Midbrain (tissue), 1 donor: ENCODE measurements around the gene P2RY11.
A peak's percentile ranks its signal among the peaks of the same experiment; 100 is the strongest.

Source experiments
- DNase-seq: peaks from one replicate; lab custom pipeline; 2025; lab: John Stamatoyannopoulos, UW

Gene P2RY11

GRCh38 chr19:10113964-10114650 is 2.6 kb downstream of the P2RY11 start:
- no peak for DNase-seq

DNA sequence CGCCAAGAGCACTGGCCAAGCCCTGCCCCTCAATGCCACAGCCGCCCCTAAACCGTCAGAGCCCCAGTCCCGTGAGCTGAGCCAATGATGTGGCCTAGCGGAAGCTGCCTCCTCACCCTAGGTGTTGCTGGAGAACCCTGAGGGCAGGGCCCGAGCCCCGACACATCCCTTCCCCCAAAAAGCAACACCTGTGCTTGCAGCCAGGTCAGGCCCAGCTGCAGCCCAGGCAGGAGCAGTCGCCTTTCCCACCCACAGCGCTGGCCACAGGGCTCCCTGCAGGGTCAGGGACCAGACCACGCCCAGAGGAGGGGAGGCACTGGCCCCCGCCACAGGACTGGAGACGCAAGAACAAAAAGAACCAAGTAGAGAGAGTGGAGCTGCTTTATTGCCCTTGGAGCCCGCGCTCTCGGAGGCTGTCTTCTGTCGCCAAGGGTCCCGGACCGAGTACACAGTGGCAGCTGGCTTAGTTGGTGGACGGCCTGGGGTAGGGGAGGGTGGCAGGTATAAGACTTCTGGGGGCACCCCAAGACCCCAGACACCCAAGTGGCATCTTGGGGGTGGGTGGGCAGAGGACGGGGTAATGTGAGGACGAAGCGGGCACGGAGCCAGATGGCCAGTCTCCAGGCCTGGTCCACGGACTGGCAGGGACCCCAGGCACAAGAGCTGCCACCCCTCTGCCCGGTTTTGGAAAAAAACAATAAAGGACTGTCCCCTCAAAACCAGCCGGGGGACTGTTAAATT is 3.3 kb downstream of the P2RY11 start:
- DNase-seq: no peak

- DNase-seq: no peak
Observed at GRCh38 chr19:10115392-10116084, 4.0 kb downstream of the P2RY11 start.

GRCh38 chr19:10116085-10116865 is 4.8 kb downstream of the P2RY11 start:
- no peak for DNase-seq

- DNase-seq: no peak
Observed at GRCh38 chr19:10116866-10117616, 5.5 kb downstream of the P2RY11 start.

DNA sequence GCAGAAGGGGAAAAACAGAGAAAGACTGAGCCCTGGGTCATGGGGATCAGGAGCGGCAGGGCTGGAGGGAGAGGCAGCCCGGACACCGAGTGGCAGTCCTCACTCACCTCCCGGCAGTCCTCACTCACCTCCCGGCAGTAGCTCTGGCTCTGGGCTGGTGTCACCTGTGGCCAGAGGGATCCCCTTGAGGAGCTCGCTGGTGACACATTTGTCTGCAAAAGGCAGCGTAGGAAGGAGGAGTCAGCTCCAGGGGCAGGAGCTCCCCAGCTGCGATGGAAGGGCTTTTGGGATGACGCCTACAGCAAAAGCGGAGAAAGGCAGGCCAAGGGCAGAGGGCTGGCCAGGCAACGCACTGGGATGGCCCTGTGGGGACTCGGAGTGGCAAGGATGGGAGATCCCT is 7.5 kb downstream of the P2RY11 start:
- DNase-seq: no peak

GRCh38 chr19:10120538-10121189 is 9.2 kb downstream of the P2RY11 start:
- no peak for DNase-seq

- DNase-seq: no peak
Observed at GRCh38 chr19:10122045-10122444, 10.6 kb downstream of the P2RY11 start.

- no peak for DNase-seq
Observed at GRCh38 chr19:10124429-10124828, 12.9 kb downstream of the P2RY11 start.

GRCh38 chr19:10126213-10126639 is 14.7 kb downstream of the P2RY11 start:
- no peak for DNase-seq

DNA sequence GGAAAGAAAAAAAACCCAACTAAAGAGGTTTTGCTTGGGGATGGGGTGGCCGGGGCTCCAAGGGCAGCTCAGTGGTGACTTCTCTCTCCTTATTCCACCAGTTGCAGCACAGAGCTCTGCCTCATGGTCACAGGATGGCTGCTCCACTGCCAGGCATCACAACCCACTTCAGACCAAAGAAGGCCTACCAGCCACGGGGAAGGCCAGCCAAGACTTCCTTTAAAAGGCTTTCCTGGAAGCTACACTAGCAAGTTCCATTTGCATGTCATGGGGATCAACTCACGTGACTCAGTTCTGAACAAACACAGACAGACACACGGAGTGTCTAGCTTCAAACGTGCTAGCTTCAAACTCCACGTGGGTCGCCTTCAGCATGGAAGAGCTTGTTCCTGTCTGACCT is 21.4 kb downstream of the P2RY11 start:
- no peak for DNase-seq

DNA sequence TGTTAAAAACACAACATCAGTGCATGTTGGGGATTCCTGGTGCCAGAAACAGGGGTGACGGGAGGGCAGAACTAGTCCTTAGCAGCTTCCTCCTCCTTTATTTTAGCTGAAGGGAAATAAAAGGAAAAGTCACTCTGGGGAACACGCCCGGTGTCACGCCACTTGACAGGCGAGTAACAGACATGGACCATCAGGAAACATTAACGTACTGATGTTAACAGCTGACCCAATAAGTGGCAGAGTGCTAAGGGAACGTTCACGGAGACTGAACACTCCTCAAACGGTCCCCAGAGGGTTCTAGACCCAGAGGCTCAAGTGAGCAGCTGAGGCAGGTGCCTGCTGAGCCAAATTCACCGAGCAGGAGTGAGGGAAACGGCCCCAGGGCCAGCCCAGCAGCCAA is 22.1 kb downstream of the P2RY11 start:
- no peak for DNase-seq

GRCh38 chr19:10134040-10134439 is 22.5 kb downstream of the P2RY11 start:
- DNase-seq: no peak

- DNase-seq: no peak
Observed at GRCh38 chr19:10135551-10136334, 24.2 kb downstream of the P2RY11 start.

- DNase-seq: no peak
Observed at GRCh38 chr19:10136936-10137335, 25.4 kb downstream of the P2RY11 start.

DNA sequence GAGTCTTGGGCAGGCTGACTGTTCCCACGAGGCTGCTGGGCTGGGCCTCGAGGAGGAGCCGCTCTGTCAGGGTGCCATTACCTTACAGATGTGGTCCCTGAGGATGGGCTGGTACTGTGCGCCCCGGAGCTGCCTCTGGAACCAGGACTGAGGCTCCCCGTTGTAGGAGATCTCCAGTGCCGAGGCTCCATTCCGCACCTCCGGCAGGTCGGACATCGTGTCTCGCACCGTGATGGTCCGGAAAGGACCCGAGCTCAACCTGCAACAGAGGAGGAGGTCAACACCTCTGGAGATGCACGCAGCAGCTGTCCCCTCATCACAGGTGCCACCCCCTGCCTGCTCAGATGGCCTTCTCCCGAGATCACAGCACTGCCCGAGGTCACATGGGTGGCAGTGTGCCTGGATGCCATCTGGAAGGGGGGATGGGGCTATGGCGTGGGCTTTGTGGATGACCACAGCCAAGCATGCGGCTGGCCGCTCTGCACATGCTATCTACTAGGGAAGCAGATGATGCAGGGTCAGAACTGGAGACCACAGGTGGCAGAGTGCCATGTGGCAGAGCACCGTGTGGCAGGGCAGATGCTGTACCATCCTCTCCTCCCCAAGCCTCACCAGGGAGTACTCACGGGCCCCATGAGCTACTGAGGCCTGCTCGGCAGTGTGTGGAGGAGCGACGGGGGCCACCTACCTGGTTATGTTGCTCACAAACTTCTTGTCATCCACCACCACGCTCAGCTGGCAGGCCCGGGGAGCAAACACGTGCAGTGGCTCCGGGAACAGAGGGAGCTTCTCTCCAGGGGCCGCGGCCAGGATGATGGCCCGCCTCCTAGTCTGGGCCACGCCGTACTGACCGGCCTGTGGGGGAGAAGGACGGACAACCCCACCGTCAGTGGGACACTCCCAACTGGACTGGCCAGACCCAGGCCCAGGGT is 26.5 kb downstream of the P2RY11 start:
- DNase-seq: peak; percentile 55

DNA sequence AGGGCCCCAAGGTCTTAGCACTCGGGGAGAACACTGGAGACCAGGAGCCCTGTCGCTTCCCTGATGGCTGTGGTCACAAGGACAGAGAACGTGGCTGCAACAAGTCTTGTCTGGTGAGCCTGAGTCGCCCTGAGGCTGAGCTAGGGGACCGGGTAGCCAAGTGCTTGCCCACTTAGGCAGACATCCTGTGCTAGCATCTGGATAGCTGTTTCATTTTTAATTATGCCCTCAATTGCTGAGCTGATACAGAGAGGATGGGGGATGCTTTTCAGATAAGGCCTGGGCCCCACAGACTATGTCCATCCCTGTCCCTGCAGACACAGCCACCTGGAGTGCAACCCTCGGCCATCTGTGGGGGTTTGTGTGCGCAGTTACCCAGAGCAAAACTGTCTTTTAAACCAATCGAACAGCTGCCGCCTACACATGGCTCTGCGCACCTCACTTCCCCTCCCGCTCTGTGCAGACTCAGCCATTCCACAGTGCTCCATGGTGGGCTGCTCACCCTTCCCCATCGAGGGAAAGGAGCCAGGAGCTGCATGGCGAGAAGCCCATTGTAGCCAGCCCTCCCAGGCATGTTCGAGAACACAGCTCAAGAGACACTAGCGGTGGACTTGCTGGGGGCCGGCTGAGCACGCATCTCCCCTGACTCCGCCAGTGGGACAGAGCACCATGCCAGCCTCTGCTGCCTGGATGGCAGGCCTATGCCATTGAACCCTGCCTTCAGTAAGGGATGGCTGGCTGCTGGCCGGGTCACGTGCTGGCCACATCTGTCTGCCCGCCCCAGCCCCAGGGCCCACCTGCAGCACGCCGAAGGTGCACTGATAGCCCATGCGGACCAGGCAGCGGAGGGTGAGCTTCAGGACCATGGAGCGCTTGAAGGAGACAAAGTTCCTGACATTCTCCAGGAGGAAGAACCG is 27.6 kb downstream of the P2RY11 start:
- DNase-seq: no peak

- DNase-seq: no peak
Observed at GRCh38 chr19:10139952-10140351, 28.5 kb downstream of the P2RY11 start.
